ENCODE data around the gene PGC.

Gene PGC

GRCh38 chr6:41728073-41728936, 18.9 kb downstream of the PGC start:
- DNase-seq = peak; percentile 74

GRCh38 chr6:41727705-41728072, 19.5 kb downstream of the PGC start:
- no peak for DNase-seq

GRCh38 chr6:41726876-41727275, 20.3 kb downstream of the PGC start:
- DNase-seq = no peak

GRCh38 chr6:41724586-41725501, 22.4 kb downstream of the PGC start:
- DNase-seq = no peak

GRCh38 chr6:41724228-41724580, 23.0 kb downstream of the PGC start:
- DNase-seq = no peak

DNA sequence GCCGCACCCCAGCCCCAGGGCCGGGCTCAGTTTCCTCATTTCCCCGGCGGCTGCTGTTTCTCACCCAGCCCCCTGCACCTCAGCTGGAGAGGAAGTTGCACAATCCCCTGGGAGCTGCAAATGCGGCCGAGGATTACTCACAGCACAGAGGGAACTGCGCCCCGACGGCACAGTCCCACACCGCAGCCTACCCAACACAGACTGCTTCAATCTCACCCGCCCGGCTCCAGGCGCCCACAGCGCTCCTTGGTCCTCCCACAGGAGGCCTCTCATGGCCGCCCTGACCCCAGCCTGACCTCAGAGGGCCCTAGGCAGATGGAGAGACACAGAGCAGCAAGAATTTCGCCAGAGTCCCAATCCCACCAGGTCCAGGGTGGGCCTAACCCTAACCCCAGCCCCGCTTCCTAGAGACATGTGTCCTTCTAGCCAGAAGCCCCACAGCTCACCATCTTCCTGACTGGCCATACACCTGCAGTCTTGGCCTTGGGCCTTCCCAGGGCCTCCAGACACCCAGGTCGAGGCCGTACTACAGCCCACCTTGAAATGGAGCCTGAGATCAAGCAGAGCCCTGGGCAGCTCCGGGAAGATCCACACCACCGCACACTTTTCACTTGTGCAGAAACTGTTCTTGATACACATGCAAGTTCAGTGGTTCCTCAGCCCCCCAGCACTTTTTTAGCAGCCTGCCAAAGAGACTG, 23.5 kb downstream of the PGC start:
- peak; percentile 45 for DNase-seq

DNA sequence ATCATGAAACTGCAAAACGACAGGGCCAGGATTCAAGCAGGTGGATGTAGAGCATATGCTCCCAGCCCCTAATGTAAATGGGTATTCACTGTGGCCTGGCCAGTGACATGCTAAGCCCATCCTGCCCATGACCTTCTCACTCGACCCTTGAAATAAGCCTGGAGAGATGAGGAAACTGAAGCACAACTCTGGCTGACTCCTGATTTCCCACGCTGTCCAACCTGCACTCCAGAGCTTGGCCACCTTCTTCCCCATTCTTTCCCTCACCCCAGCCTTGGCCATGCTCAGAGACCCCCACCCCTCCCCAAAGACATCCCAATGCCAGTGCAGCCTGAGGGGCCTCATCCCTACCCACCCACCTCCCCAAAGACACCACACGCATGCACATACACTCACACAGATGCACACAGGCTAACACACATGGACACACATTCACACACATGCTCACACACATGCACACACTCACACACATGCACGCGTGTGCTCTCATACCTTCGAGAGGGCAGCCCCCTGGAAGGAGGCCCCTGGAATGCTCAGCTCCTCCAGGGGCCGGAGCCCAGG, 24.1 kb downstream of the PGC start:
- no peak for DNase-seq

GRCh38 chr6:41721414-41721813, 25.8 kb downstream of the PGC start:
- DNase-seq = no peak

DNA sequence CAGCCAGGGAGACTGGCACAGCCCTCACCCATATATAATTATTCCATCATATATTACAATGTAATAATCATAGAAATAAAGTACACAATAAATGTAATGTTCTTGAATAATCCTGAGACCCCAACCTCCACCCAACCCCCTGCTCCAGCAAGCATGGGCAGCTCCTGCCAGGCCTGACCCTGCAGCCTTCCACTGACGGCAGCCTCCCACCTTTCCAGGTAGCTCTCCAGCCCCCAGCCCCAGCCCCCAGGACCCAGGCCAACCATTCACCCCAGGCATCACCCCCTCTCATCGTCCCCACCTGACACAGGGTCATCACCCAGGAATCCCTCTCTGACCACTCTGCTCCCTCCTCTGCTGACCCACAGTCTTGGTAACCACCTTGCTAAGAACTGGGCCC, 26.4 kb downstream of the PGC start:
- DNase-seq = no peak

DNA sequence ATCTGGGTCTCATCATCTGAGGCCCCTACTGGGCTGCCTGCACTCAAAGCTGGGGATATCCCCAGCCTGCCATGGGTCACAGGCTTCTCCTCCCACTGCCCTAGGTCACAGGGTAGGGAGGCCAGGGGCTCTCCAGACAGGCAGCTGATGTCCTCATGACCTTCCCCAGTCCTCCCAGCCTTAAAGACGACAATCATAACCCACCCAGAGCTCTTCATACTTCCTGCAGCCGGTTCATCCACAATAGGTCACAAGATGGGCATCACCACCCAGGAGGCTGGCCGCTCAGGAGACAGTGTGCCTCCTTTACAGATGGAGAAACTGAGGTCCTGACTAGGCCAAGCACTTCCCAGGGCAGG, 27.0 kb downstream of the PGC start:
- no peak for DNase-seq

DNA sequence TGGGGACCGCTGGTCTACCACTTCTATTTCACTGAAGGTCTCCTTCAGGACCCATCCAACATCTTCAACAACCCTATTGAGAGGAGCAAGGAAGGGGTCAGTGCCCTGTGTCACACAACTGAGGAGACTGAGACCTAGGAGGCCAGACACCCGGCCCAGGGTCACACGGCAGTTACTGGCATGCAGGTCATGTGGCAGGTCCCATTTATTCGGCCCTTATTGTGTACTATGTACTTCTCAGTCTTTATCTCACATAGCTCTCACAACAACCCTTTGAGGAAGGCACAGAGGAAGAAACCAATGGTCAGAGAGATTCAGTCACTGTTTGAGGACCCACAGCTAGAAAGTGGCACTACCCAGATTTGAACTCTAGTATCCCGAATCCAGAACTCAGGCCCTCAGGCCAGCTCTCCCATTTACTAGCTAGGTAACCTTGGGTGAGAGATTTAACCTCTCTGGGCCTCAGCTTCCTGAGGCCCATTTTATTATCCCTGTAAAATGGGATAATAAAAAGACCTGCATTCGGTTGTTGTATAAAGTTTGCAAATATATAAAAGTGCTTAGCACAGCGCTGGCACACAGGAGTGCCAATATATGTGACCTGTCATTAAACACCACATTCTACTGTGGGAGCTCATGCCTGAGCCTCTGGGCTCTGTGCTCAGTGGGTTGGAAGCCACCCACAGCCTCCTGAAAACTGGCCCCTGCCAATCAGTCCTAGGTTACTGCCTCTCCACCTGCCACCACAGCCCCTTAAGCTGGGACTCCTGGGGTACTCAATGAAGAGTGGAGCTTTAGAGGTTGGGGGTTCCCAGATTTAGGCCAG, 27.5 kb downstream of the PGC start:
- no peak for DNase-seq

GRCh38 chr6:41718828-41719227, 28.4 kb downstream of the PGC start:
- DNase-seq = no peak

- no peak for DNase-seq
Observed at GRCh38 chr6:41717392-41717736, 29.8 kb downstream of the PGC start.

GRCh38 chr6:41716516-41717391, 30.4 kb downstream of the PGC start:
- DNase-seq = no peak

- no peak for DNase-seq
Observed at GRCh38 chr6:41715795-41716515, 31.2 kb downstream of the PGC start.

DNA sequence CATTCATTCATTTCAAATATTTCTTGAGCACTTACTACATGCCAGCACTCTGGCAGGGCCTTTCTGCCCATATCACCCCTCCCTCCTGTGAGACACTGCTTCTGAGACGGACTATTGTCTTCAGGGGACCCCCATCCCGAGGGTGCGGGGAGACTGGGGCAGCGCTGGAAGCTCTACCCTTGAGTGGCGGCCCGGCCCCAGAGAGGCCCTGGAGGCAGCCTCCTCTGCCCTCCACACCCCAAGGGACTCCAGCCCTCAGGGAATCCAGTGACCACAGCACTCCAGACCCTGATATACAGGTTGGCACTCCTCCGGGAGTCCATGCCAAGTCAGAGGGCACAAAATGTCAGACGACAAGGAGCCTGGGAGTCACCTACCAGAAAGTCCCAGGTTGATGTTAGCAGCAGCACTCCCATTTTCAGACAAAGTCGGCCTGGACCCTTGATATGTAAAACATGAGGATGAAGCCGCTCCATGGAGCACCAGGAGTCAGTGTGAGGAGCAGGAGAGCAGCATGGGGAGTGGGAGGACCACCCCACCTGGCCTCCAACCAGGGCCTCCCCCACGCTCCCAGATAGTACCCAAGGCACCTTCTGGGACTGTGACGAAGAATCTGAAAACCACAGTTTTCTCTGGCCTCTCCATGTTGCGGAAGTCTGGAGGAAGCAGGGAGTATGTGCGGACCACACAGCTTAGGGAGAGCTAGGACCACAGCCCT, 32.5 kb downstream of the PGC start:
- DNase-seq = no peak

DNA sequence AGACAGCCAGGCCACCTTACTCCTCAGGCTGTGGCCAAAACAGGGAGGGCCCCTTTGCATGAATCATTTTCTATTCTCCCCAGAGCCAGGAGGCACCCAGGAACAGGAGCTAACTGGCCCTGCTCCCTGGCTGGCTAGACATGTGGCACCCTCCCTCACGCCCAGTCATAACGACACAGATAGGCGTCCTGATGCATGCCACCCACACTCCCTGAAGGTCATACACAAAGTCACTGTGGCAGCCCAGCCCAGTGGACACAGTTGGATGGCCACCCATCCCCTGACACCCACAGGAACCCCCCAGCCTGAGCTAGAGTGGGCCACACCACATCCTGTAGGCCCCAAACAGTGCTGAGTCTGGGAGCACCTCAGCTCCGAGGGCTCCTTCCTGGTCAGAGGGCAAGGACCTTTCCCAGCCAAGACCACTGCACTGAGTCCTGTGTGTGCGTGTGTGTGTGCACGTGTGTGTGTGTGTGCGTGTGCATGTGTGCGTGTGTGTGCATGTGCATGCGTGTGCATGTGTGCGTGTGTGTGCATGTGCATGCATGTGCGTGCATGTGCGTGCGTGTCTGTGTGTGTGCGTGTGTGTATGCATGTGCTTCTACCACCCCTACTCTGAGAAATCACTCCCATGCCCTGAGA, 33.4 kb downstream of the PGC start:
- DNase-seq = no peak

GRCh38 chr6:41713159-41713649, 34.0 kb downstream of the PGC start:
- DNase-seq = peak; percentile 66

GRCh38 chr6:41712651-41713103, 34.5 kb downstream of the PGC start:
- peak; percentile 96 for DNase-seq
